GM23338 (cell line): ENCODE data around the gene PLXNC1. TPM values are rescaled to one million over a fixed set of nuclear protein-coding genes. Genes with fewer than 3 reads are reported as not detected.

ENCODE experiments used
- ATAC-seq: fragments of 200-7000 bp; cut with Tn5 transposase; 3 replicates; pipeline ENCODE4 v1.9.1; 2020
- DNase-seq: peaks from one replicate; pipeline ENCODE4 v3.0.0-alpha.2; 2015; ENCODE audit warnings: low spot score
- H2AFZ ChIP-seq: fragments of 200-600 bp; sonication (generic); 2 replicates; pipeline ENCODE4 v1.8.0; 2016; ENCODE audit warnings: antibody characterized with exemption, mild to moderate bottlenecking, moderate library complexity
- H3F3A ChIP-seq: fragments of 200-600 bp; sonication (generic); replicated peaks from 2 replicates; pipeline ENCODE4 v1.8.0; 2017; ENCODE audit warnings: antibody characterized with exemption, mixed run types, low read depth
- H3K27ac ChIP-seq: fragments of 200-600 bp; sonication (generic); 2 replicates; pipeline ENCODE4 v1.6.1; 2016; ENCODE audit warnings: low read depth
- H3K27me3 ChIP-seq: fragments of 200-600 bp; sonication (generic); 2 replicates; pipeline ENCODE4 v1.8.0; 2016; ENCODE audit warnings: mild to moderate bottlenecking, mixed run types, moderate library complexity; ENCODE audit not compliant: insufficient read depth
- H3K36me3 ChIP-seq: fragments of 200-600 bp; sonication (generic); 2 replicates; pipeline ENCODE4 v1.8.0; 2016; ENCODE audit warnings: mild to moderate bottlenecking; ENCODE audit not compliant: insufficient read depth
- H3K4me1 ChIP-seq: fragments of 200-600 bp; sonication (generic); 2 replicates; pipeline ENCODE4 v1.8.0; 2016; ENCODE audit warnings: mild to moderate bottlenecking, moderate library complexity; ENCODE audit not compliant: insufficient read depth
- H3K4me2 ChIP-seq: fragments of 200-600 bp; sonication (generic); 2 replicates; pipeline ENCODE4 v1.7.1; 2017; ENCODE audit warnings: mixed run types
- H3K4me3 ChIP-seq: fragments of 200-600 bp; sonication (generic); 2 replicates; pipeline ENCODE4 v1.6.1; 2016; ENCODE audit warnings: mixed run types
- H3K79me2 ChIP-seq: fragments of 200-600 bp; sonication (generic); replicated peaks from 2 replicates; pipeline ENCODE4 v1.8.0; 2017; ENCODE audit warnings: mild to moderate bottlenecking; ENCODE audit not compliant: insufficient read depth
- H3K9me2 ChIP-seq: fragments of 200-600 bp; sonication (generic); 2 replicates; pipeline ENCODE4 v1.8.0; 2017; ENCODE audit not compliant: insufficient read depth
- H4K20me1 ChIP-seq: fragments of 200-600 bp; sonication (generic); replicated peaks from 2 replicates; pipeline ENCODE4 v1.8.0; 2017; ENCODE audit warnings: mild to moderate bottlenecking; ENCODE audit not compliant: insufficient read depth
- H3K27ac Mint-ChIP-seq: 2 replicates; pipeline ENCODE4 v1.8.0; 2020; ENCODE audit warnings: inconsistent platforms, mild to moderate bottlenecking, moderate library complexity, mixed read lengths
- H3K27me3 Mint-ChIP-seq: 3 replicates; pipeline ENCODE4 v1.8.0; 2022; ENCODE audit warnings: low read depth, mild to moderate bottlenecking, moderate library complexity, mixed read lengths, inconsistent platforms; ENCODE audit not compliant: insufficient read depth, poor library complexity
- H3K36me3 Mint-ChIP-seq: 3 replicates; pipeline ENCODE4 v1.8.0; 2021; ENCODE audit warnings: low read depth, mild to moderate bottlenecking, inconsistent platforms, moderate library complexity, mixed read lengths
- H3K4me1 Mint-ChIP-seq: 3 replicates; pipeline ENCODE4 v1.8.0; 2020; ENCODE audit warnings: mild to moderate bottlenecking, inconsistent platforms, mixed read lengths
- H3K4me3 Mint-ChIP-seq: 3 replicates; pipeline ENCODE4 v1.8.0; 2021; ENCODE audit warnings: moderate library complexity, mild to moderate bottlenecking, inconsistent platforms, mixed read lengths
- H3K9me3 Mint-ChIP-seq: 3 replicates; pipeline ENCODE4 v1.8.0; 2020; ENCODE audit warnings: moderate library complexity, mild to moderate bottlenecking, inconsistent platforms, mixed read lengths
- CREB1 ChIP-seq: fragments of 250-450 bp; sonication (Bioruptor Pico); IDR thresholded peaks from 2 replicates; pipeline ENCODE4 v1.5.0; 2020; ENCODE audit warnings: low read depth, mild to moderate bottlenecking, moderate library complexity
- CTCF ChIP-seq, 2 experiments: fragments of 200-600 bp in 1 of 2; sonication (generic) in 1 of 2; conservative IDR thresholded peaks; 2 replicates each; pipeline versions ENCODE4 v1.5.1 to v1.6.1; 2016 to 2017; ENCODE audit warnings: antibody characterized with exemption in 2 of 2, low read depth in 2 of 2, mild to moderate bottlenecking in 2 of 2, moderate library complexity in 1 of 2
- ETS1 ChIP-seq: IDR thresholded peaks from 2 replicates; pipeline ENCODE4 v1.6.1; 2016; ENCODE audit warnings: antibody characterized with exemption
- EZH2phosphoT487 ChIP-seq: fragments of 200-600 bp; sonication (generic); IDR thresholded peaks from one replicate; pipeline ENCODE4 v1.8.1; 2018; ENCODE audit warnings: antibody characterized with exemption; ENCODE audit not compliant: unreplicated experiment
- JUNB ChIP-seq: IDR thresholded peaks from one replicate; pipeline ENCODE4 v1.6.1; 2016; ENCODE audit warnings: antibody characterized with exemption; ENCODE audit not compliant: unreplicated experiment
- NANOG ChIP-seq: IDR thresholded peaks from 2 replicates; pipeline ENCODE4 v1.6.1; 2016; ENCODE audit warnings: antibody characterized with exemption, borderline replicate concordance
- POLR2AphosphoS5 ChIP-seq: IDR thresholded peaks from 2 replicates; pipeline ENCODE4 v1.6.1; 2016; ENCODE audit warnings: antibody characterized with exemption, low read depth
- REST ChIP-seq: IDR thresholded peaks from one replicate; pipeline ENCODE4 v1.6.1; 2018; ENCODE audit warnings: antibody characterized with exemption; ENCODE audit not compliant: unreplicated experiment
- ZNF114 ChIP-seq: fragments of 250-450 bp; sonication (Bioruptor Pico); IDR thresholded peaks from 2 replicates; pipeline ENCODE4 v1.5.0; 2020; ENCODE audit warnings: mild to moderate bottlenecking, moderate library complexity
- ZNF462 ChIP-seq: fragments of 250-450 bp; sonication (Bioruptor Pico); IDR thresholded peaks from 2 replicates; pipeline ENCODE4 v1.5.0; 2020; ENCODE audit warnings: mild to moderate bottlenecking, moderate library complexity
- polyA plus RNA-seq: library from polyadenylated mRNA; unstranded; fragments of >200 nt; fragmentation: Nextera tagmentation; extraction: Ambion mirVana; gene quantifications from 2 replicates; pipeline ENCODE4 v1.2.1, GENCODE V29; 2016
- total RNA-seq: library from RNA; depleted of rRNA; stranded (reverse); fragments of >200 nt; shearing (Covaris generic); gene quantifications from 2 replicates; pipeline ENCODE4 v1.2.3, GENCODE V29; 2014

PLXNC1 gene
- total and polyA plus RNA-seq, 2 experiments from 2014 or later: 1.9 to 6.5 TPM

GRCh38 chr12:94277426-94278000 lies 129.1 kb downstream of the PLXNC1 start:
- Histone ChIP-seq H3K4me3 (no peak overlapping the region), H3K4me1 (no peaks in the 10 kb centered on the region), H3K4me2 (no peak overlapping the region), H4K20me1 (no peaks in the 10 kb centered on the region), H3F3A (no peaks in the 10 kb centered on the region), H3K27ac (no peak overlapping the region), H3K36me3 (no peaks in the 10 kb centered on the region), H3K27me3 (no peaks in the 10 kb centered on the region), H3K79me2 (no peaks in the 10 kb centered on the region), H2AFZ (no peak overlapping the region), H3K9me2 (peaks cover 3% of the 10 kb centered on the region; the same call in 1 of the 2 replicates)
- Mint-ChIP-seq H3K27ac (no peak overlapping the region), H3K27me3 (peaks cover 3% of the 10 kb centered on the region), H3K4me3 (no peak overlapping the region), H3K36me3 (no peaks in the 10 kb centered on the region; the same call in 2 of the 3 replicates), H3K4me1 (peaks cover 8% of the 10 kb centered on the region), H3K9me3 (no peaks in the 10 kb centered on the region)
- ATAC-seq: no peak
- DNase-seq: no peak
- TF ChIP-seq JUNB: no peak
- no peak for TF ChIP-seq EZH2phosphoT487
- TF ChIP-seq ZNF114: no peak
- no peak for TF ChIP-seq NANOG
- TF ChIP-seq CREB1: no peak
- no peak for TF ChIP-seq ETS1
- no peak for TF ChIP-seq CTCF (conservative IDR thresholded peaks at IDR 0.05; ENCODE audit: low read depth in 2 of 2)
- TF ChIP-seq POLR2AphosphoS5: no peak
- no peak for TF ChIP-seq REST
- TF ChIP-seq ZNF462 (CRISPR knock-in tag): no peak
